Measurements from ENCODE around the gene EMC8.

- TF ChIP-seq EZH2 (IDR thresholded peaks at IDR 0.05; ENCODE audit: low read depth): no peak
- no peak for TF ChIP-seq CTCF (conservative IDR thresholded peaks at IDR 0.05)
Observed at GRCh38 chr16:85803570-85803969, 4.2 kb upstream of the EMC8 start.

Data from PC-9 (cell line).